HEK293 (cell line): ENCODE measurements around the gene ZNF469.

Source experiments
- GLI2 ChIP-seq: fragments of 450-650 bp; formaldehyde crosslinking; IDR thresholded peaks from 2 replicates; pipeline ENCODE4; 2017; ENCODE audit warnings: missing biosample characterization, missing genetic modification characterization, low read depth, borderline replicate concordance
- GLIS2 ChIP-seq: fragments of 450-650 bp; formaldehyde crosslinking; IDR thresholded peaks from 2 replicates; pipeline ENCODE4 v1.5.1; 2016; ENCODE audit warnings: missing biosample characterization, missing genetic modification characterization
- KLF9 ChIP-seq: fragments of 450-650 bp; formaldehyde crosslinking; IDR thresholded peaks from 2 replicates; pipeline ENCODE4 v1.5.1; 2016; ENCODE audit warnings: missing biosample characterization, missing genetic modification characterization, low read depth
- PRDM1 ChIP-seq: fragments of 450-650 bp; formaldehyde crosslinking; IDR thresholded peaks from 2 replicates; pipeline ENCODE4; 2016; ENCODE audit warnings: missing biosample characterization, missing genetic modification characterization
- RBAK ChIP-seq: fragments of 450-650 bp; formaldehyde crosslinking; IDR thresholded peaks from 2 replicates; pipeline ENCODE4 v1.5.1; 2016; ENCODE audit warnings: missing biosample characterization, missing genetic modification characterization
- REPIN1 ChIP-seq: fragments of 450-650 bp; formaldehyde crosslinking; IDR thresholded peaks from 2 replicates; pipeline ENCODE4 v1.5.1; 2017; ENCODE audit warnings: missing biosample characterization, missing genetic modification characterization, low read depth
- ZEB2 ChIP-seq: fragments of 450-650 bp; formaldehyde crosslinking; IDR thresholded peaks from 2 replicates; pipeline ENCODE4 v1.5.1; 2016; ENCODE audit warnings: missing biosample characterization, missing genetic modification characterization
- ZFHX2 ChIP-seq: fragments of 450-650 bp; formaldehyde crosslinking; conservative IDR thresholded peaks from 2 replicates; pipeline ENCODE4 v1.5.1; 2016; ENCODE audit warnings: missing biosample characterization, missing genetic modification characterization
- ZNF133 ChIP-seq: fragments of 450-650 bp; formaldehyde crosslinking; IDR thresholded peaks from 2 replicates; pipeline ENCODE4 v1.5.1; 2016; ENCODE audit warnings: missing biosample characterization, missing genetic modification characterization
- ZNF140 ChIP-seq: fragments of 450-650 bp; formaldehyde crosslinking; IDR thresholded peaks from 2 replicates; pipeline ENCODE4 v1.5.1; 2016; ENCODE audit warnings: missing biosample characterization, missing genetic modification characterization
- ZNF184 ChIP-seq: fragments of 450-650 bp; IDR thresholded peaks from 2 replicates; pipeline ENCODE4 v1.5.1; 2018; ENCODE audit warnings: missing biosample characterization, mild to moderate bottlenecking, missing genetic modification characterization
- ZNF274 ChIP-seq, 2 experiments: fragments of 200-500 bp in 1 of 2; fragments of 450-650 bp in 1 of 2; sonication (Bioruptor generic) in 1 of 2; formaldehyde crosslinking in 1 of 2; IDR thresholded peaks; 2 replicates each; pipeline versions ENCODE4 v1.5.1 to v1.6.1; 2014 to 2016; ENCODE audit warnings: borderline replicate concordance in 1 of 2, inconsistent platforms in 1 of 2, low read length in 1 of 2, missing biosample characterization in 1 of 2, missing genetic modification characterization in 1 of 2
- ZNF302 ChIP-seq: fragments of 450-650 bp; formaldehyde crosslinking; IDR thresholded peaks from 2 replicates; pipeline ENCODE4 v1.5.1; 2016; ENCODE audit warnings: missing biosample characterization, missing genetic modification characterization, low read depth
- ZNF416 ChIP-seq: fragments of 450-650 bp; formaldehyde crosslinking; IDR thresholded peaks from 2 replicates; pipeline ENCODE4 v1.5.1; 2016; ENCODE audit warnings: missing biosample characterization, missing genetic modification characterization
- ZNF544 ChIP-seq: fragments of 450-650 bp; formaldehyde crosslinking; IDR thresholded peaks from 2 replicates; pipeline ENCODE4 v1.5.0; 2017; ENCODE audit warnings: missing biosample characterization, missing genetic modification characterization
- ZNF549 ChIP-seq: fragments of 450-650 bp; IDR thresholded peaks from 2 replicates; pipeline ENCODE4 v1.5.1; 2018; ENCODE audit warnings: missing biosample characterization, missing genetic modification characterization, mild to moderate bottlenecking, inconsistent platforms, moderate library complexity
- ZNF558 ChIP-seq: fragments of 450-650 bp; formaldehyde crosslinking; IDR thresholded peaks from 2 replicates; pipeline ENCODE4 v1.5.1; 2016; ENCODE audit warnings: missing biosample characterization, missing genetic modification characterization
- ZNF600 ChIP-seq: fragments of 450-650 bp; formaldehyde crosslinking; IDR thresholded peaks from 2 replicates; pipeline ENCODE4 v1.5.1; 2016; ENCODE audit warnings: missing biosample characterization, missing genetic modification characterization
- ZNF623 ChIP-seq: fragments of 450-650 bp; formaldehyde crosslinking; IDR thresholded peaks from 2 replicates; pipeline ENCODE4 v1.5.1; 2016; ENCODE audit warnings: missing biosample characterization, missing genetic modification characterization
- ZNF785 ChIP-seq: fragments of 450-650 bp; formaldehyde crosslinking; IDR thresholded peaks from 2 replicates; pipeline ENCODE4 v1.5.1; 2016; ENCODE audit warnings: missing biosample characterization, missing genetic modification characterization
- ZNF791 ChIP-seq: fragments of 450-650 bp; formaldehyde crosslinking; IDR thresholded peaks from 2 replicates; pipeline ENCODE4 v1.5.1; 2016; ENCODE audit warnings: missing biosample characterization, missing genetic modification characterization
- ZNF792 ChIP-seq: fragments of 450-650 bp; formaldehyde crosslinking; IDR thresholded peaks from 2 replicates; pipeline ENCODE4 v1.5.1; 2016; ENCODE audit warnings: missing biosample characterization, missing genetic modification characterization
- ZNF830 ChIP-seq: fragments of 450-650 bp; IDR thresholded peaks from 2 replicates; pipeline ENCODE4 v1.5.0; 2018; ENCODE audit warnings: missing biosample characterization, missing genetic modification characterization, low read depth, mild to moderate bottlenecking, moderate library complexity
- TF ChIP-seq, protein P1 (sequence below): fragments of 450-650 bp; formaldehyde crosslinking; IDR thresholded peaks from 2 replicates; pipeline ENCODE4 v1.5.1; 2016; ENCODE audit warnings: missing biosample characterization, missing genetic modification characterization
- TF ChIP-seq, protein P2 (sequence below): fragments of 450-650 bp; formaldehyde crosslinking; IDR thresholded peaks from 2 replicates; pipeline ENCODE4 v1.5.1; 2016; ENCODE audit warnings: missing biosample characterization, missing genetic modification characterization, borderline replicate concordance
- TF ChIP-seq, protein P3 (sequence below): fragments of 450-650 bp; formaldehyde crosslinking; conservative IDR thresholded peaks from 2 replicates; pipeline ENCODE4 v1.5.1; 2016; ENCODE audit warnings: low read depth, missing biosample characterization, missing genetic modification characterization
- TF ChIP-seq, protein P4 (sequence below): fragments of 450-650 bp; formaldehyde crosslinking; IDR thresholded peaks from 2 replicates; pipeline ENCODE4 v1.5.1; 2017; ENCODE audit warnings: missing biosample characterization, missing genetic modification characterization

ZNF469 gene

DNA sequence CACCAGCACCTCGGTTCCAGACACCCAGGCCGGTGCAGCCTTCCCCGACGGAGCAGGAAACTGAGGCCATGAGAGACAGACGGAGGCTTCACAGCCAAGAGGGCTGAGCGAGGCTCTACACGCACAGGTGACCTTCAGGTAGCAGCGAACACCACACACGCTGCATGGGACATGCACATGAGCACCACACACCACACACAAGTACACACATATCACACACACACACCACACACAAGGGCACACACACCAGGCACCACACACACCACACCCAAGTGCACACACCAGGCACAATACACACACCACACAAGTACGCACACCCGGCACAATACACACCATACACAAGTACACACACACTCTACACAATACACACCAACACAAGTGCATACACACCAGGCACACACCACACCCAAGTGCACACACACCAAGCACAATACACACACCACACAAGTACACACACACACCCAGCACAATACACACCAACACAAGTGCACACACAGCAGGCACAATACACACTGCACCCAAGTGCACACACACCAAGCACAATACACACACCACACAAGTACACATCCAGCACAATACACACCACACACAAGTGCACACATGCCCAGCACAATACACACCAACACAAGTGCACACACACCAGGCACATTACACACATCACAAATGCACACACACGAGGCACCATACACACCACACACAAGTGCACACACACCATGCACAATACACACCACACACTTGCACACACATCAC is 33.4 kb upstream of the ZNF469 start (continued):
- no peak for TF ChIP-seq ZNF302 (tag by site-specific recombination)
- 0 out of 2 replicates have a peak, but pooled peaks have one; percentile 23 for TF ChIP-seq ZNF792 (tag by site-specific recombination)
- TF ChIP-seq, protein P1, sequence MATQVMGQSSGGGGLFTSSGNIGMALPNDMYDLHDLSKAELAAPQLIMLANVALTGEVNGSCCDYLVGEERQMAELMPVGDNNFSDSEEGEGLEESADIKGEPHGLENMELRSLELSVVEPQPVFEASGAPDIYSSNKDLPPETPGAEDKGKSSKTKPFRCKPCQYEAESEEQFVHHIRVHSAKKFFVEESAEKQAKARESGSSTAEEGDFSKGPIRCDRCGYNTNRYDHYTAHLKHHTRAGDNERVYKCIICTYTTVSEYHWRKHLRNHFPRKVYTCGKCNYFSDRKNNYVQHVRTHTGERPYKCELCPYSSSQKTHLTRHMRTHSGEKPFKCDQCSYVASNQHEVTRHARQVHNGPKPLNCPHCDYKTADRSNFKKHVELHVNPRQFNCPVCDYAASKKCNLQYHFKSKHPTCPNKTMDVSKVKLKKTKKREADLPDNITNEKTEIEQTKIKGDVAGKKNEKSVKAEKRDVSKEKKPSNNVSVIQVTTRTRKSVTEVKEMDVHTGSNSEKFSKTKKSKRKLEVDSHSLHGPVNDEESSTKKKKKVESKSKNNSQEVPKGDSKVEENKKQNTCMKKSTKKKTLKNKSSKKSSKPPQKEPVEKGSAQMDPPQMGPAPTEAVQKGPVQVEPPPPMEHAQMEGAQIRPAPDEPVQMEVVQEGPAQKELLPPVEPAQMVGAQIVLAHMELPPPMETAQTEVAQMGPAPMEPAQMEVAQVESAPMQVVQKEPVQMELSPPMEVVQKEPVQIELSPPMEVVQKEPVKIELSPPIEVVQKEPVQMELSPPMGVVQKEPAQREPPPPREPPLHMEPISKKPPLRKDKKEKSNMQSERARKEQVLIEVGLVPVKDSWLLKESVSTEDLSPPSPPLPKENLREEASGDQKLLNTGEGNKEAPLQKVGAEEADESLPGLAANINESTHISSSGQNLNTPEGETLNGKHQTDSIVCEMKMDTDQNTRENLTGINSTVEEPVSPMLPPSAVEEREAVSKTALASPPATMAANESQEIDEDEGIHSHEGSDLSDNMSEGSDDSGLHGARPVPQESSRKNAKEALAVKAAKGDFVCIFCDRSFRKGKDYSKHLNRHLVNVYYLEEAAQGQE, result no peak
- TF ChIP-seq ZNF791 (tag by site-specific recombination), result no peak
- TF ChIP-seq ZNF558 (tag by site-specific recombination), result no peak
- TF ChIP-seq ZEB2 (tag by site-specific recombination), result no peak
- no peak for TF ChIP-seq PRDM1
- TF ChIP-seq ZNF133 (tag by site-specific recombination), result no peak
- TF ChIP-seq ZNF184, result no peak
- no peak for TF ChIP-seq ZNF830 (tag by site-specific recombination)
- TF ChIP-seq ZNF785 (tag by site-specific recombination), result peak; percentile 64; the same call in 1 of the 2 replicates
- TF ChIP-seq GLIS2 (tag by site-specific recombination), result no peak
- no peak for TF ChIP-seq ZNF600 (tag by site-specific recombination)
- no peak for TF ChIP-seq ZNF416 (tag by site-specific recombination)
- no peak for TF ChIP-seq REPIN1
- TF ChIP-seq GLI2 (tag by site-specific recombination), result no peak
- TF ChIP-seq ZNF549 (tag by site-specific recombination), result no peak
- TF ChIP-seq ZNF544 (tag by site-specific recombination), result no peak
- TF ChIP-seq ZNF140 (tag by site-specific recombination), result no peak
- no peak for TF ChIP-seq ZNF623 (tag by site-specific recombination)
- TF ChIP-seq, protein P2, sequence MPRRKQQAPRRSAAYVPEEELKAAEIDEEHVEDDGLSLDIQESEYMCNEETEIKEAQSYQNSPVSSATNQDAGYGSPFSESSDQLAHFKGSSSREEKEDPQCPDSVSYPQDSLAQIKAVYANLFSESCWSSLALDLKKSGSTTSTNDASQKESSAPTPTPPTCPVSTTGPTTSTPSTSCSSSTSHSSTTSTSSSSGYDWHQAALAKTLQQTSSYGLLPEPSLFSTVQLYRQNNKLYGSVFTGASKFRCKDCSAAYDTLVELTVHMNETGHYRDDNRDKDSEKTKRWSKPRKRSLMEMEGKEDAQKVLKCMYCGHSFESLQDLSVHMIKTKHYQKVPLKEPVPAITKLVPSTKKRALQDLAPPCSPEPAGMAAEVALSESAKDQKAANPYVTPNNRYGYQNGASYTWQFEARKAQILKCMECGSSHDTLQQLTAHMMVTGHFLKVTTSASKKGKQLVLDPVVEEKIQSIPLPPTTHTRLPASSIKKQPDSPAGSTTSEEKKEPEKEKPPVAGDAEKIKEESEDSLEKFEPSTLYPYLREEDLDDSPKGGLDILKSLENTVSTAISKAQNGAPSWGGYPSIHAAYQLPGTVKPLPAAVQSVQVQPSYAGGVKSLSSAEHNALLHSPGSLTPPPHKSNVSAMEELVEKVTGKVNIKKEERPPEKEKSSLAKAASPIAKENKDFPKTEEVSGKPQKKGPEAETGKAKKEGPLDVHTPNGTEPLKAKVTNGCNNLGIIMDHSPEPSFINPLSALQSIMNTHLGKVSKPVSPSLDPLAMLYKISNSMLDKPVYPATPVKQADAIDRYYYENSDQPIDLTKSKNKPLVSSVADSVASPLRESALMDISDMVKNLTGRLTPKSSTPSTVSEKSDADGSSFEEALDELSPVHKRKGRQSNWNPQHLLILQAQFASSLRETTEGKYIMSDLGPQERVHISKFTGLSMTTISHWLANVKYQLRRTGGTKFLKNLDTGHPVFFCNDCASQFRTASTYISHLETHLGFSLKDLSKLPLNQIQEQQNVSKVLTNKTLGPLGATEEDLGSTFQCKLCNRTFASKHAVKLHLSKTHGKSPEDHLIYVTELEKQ, result no peak
- TF ChIP-seq, protein P3, sequence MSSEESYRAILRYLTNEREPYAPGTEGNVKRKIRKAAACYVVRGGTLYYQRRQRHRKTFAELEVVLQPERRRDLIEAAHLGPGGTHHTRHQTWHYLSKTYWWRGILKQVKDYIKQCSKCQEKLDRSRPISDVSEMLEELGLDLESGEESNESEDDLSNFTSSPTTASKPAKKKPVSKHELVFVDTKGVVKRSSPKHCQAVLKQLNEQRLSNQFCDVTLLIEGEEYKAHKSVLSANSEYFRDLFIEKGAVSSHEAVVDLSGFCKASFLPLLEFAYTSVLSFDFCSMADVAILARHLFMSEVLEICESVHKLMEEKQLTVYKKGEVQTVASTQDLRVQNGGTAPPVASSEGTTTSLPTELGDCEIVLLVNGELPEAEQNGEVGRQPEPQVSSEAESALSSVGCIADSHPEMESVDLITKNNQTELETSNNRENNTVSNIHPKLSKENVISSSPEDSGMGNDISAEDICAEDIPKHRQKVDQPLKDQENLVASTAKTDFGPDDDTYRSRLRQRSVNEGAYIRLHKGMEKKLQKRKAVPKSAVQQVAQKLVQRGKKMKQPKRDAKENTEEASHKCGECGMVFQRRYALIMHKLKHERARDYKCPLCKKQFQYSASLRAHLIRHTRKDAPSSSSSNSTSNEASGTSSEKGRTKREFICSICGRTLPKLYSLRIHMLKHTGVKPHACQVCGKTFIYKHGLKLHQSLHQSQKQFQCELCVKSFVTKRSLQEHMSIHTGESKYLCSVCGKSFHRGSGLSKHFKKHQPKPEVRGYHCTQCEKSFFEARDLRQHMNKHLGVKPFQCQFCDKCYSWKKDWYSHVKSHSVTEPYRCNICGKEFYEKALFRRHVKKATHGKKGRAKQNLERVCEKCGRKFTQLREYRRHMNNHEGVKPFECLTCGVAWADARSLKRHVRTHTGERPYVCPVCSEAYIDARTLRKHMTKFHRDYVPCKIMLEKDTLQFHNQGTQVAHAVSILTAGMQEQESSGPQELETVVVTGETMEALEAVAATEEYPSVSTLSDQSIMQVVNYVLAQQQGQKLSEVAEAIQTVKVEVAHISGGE (tag by site-specific recombination), result no peak
- no peak for TF ChIP-seq RBAK (tag by site-specific recombination)
- no peak for TF ChIP-seq ZNF274 (IDR thresholded peaks at IDR 0.05; ENCODE audit: low read length)
- TF ChIP-seq ZNF274 (tag by site-specific recombination; IDR thresholded peaks at IDR 0.05; ENCODE audit: borderline replicate concordance), result 0 out of 2 replicates have a peak, but pooled peaks have one; percentile 17
- TF ChIP-seq KLF9 (tag by site-specific recombination), result 0 out of 2 replicates have a peak, but pooled peaks have one; percentile 17
- TF ChIP-seq, protein P4, sequence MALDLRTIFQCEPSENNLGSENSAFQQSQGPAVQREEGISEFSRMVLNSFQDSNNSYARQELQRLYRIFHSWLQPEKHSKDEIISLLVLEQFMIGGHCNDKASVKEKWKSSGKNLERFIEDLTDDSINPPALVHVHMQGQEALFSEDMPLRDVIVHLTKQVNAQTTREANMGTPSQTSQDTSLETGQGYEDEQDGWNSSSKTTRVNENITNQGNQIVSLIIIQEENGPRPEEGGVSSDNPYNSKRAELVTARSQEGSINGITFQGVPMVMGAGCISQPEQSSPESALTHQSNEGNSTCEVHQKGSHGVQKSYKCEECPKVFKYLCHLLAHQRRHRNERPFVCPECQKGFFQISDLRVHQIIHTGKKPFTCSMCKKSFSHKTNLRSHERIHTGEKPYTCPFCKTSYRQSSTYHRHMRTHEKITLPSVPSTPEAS (tag by site-specific recombination), result peak; percentile 88
- TF ChIP-seq ZFHX2 (tag by site-specific recombination), result no peak
